Astrocyte of the hippocampus (primary cell): Measurements from ENCODE around the gene CEP192.
"Not testable (repeated sequence)": the region's sequence is repeated elsewhere in the genome, so short reads cannot be mapped to it uniquely, and the experiment has no call there.

Experiments used
- DNase-seq: peaks from one replicate; pipeline ENCODE4 v3.0.0; 2011; ENCODE audit warnings: low read depth, low spot score

Gene CEP192

GRCh38 chr18:12990123-12990475 lies 1.1 kb upstream of the CEP192 start:
- DNase-seq = no peak

- DNase-seq = no peak
Measured at GRCh38 chr18:12990641-12990966, 558 bp upstream of the CEP192 start.

GRCh38 chr18:12991821-12992179 lies 638 bp downstream of the CEP192 start:
- DNase-seq = no peak

GRCh38 chr18:12993439-12993838 lies 2.3 kb downstream of the CEP192 start:
- DNase-seq = no peak

GRCh38 chr18:12995424-12995823 lies 4.3 kb downstream of the CEP192 start:
- DNase-seq = no peak

- DNase-seq = no peak
Measured at GRCh38 chr18:12995952-12996477, 4.9 kb downstream of the CEP192 start.

- no peak for DNase-seq
Measured at GRCh38 chr18:12996661-12997292, 5.6 kb downstream of the CEP192 start.

GRCh38 chr18:12997330-12997729 lies 6.2 kb downstream of the CEP192 start:
- not testable (repeated sequence) for DNase-seq

- DNase-seq = no peak
Measured at GRCh38 chr18:12998332-12999060, 7.3 kb downstream of the CEP192 start.

GRCh38 chr18:13003466-13003896 lies 12.3 kb downstream of the CEP192 start:
- peak; percentile 83 for DNase-seq

GRCh38 chr18:13004396-13004795 lies 13.2 kb downstream of the CEP192 start:
- no peak for DNase-seq

GRCh38 chr18:13005289-13005688 lies 14.1 kb downstream of the CEP192 start:
- no peak for DNase-seq

- DNase-seq = no peak
Measured at GRCh38 chr18:13006531-13007247, 15.5 kb downstream of the CEP192 start.

GRCh38 chr18:13007248-13007560 lies 16.0 kb downstream of the CEP192 start:
- DNase-seq = no peak

- DNase-seq = no peak
Measured at GRCh38 chr18:13011719-13012118, 20.6 kb downstream of the CEP192 start.

GRCh38 chr18:13014232-13014631 lies 23.1 kb downstream of the CEP192 start:
- no peak for DNase-seq

GRCh38 chr18:13014818-13015217 lies 23.7 kb downstream of the CEP192 start:
- no peak for DNase-seq

- no peak for DNase-seq
Measured at GRCh38 chr18:13017247-13017875, 26.2 kb downstream of the CEP192 start.

GRCh38 chr18:13018374-13018773 lies 27.2 kb downstream of the CEP192 start:
- no peak for DNase-seq

GRCh38 chr18:13019301-13019700 lies 28.1 kb downstream of the CEP192 start:
- no peak for DNase-seq

- DNase-seq = no peak
Measured at GRCh38 chr18:13022644-13023043, 31.5 kb downstream of the CEP192 start.

GRCh38 chr18:13025233-13025632 lies 34.1 kb downstream of the CEP192 start:
- no peak for DNase-seq
